ENCODE measurements around the gene MITF. TPM values are rescaled to one million over a fixed set of nuclear protein-coding genes. Genes with fewer than 3 reads are reported as not detected.

Gene MITF
- total RNA-seq, 1 donor from 2014 or later: 5.7 TPM

- H3K4me3 Mint-ChIP-seq (ENCODE audit: unreplicated experiment): no peak overlapping the region
- no peak overlapping the region for H3K27ac Mint-ChIP-seq (ENCODE audit: unreplicated experiment)
- no peak for DNase-seq (ENCODE audit: low spot score)
- H3K27me3 Mint-ChIP-seq (ENCODE audit: low read depth): no peaks in the 10 kb centered on the region
- TF ChIP-seq, protein P1, sequence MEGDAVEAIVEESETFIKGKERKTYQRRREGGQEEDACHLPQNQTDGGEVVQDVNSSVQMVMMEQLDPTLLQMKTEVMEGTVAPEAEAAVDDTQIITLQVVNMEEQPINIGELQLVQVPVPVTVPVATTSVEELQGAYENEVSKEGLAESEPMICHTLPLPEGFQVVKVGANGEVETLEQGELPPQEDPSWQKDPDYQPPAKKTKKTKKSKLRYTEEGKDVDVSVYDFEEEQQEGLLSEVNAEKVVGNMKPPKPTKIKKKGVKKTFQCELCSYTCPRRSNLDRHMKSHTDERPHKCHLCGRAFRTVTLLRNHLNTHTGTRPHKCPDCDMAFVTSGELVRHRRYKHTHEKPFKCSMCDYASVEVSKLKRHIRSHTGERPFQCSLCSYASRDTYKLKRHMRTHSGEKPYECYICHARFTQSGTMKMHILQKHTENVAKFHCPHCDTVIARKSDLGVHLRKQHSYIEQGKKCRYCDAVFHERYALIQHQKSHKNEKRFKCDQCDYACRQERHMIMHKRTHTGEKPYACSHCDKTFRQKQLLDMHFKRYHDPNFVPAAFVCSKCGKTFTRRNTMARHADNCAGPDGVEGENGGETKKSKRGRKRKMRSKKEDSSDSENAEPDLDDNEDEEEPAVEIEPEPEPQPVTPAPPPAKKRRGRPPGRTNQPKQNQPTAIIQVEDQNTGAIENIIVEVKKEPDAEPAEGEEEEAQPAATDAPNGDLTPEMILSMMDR (IDR thresholded peaks at IDR 0.05): no peak
- peaks cover 2% of the 10 kb centered on the region for H3K36me3 Mint-ChIP-seq (ENCODE audit: low read depth)
- H3K9me3 Mint-ChIP-seq (ENCODE audit: low read depth): peaks cover 11% of the 10 kb centered on the region
- no peaks in the 10 kb centered on the region for H3K4me1 Mint-ChIP-seq (ENCODE audit: low read depth)
Observed at GRCh38 chr3:69696367-69696766, 42.9 kb upstream of the MITF start.

- Mint-ChIP-seq H3K27me3 (ENCODE audit: low read depth) (no peaks in the 10 kb centered on the region), H3K4me3 (ENCODE audit: unreplicated experiment) (no peak overlapping the region), H3K27ac (ENCODE audit: unreplicated experiment) (no peak overlapping the region), H3K4me1 (ENCODE audit: low read depth) (no peaks in the 10 kb centered on the region), H3K36me3 (ENCODE audit: low read depth) (peaks cover 2% of the 10 kb centered on the region), H3K9me3 (ENCODE audit: low read depth) (peaks cover 20% of the 10 kb centered on the region)
- TF ChIP-seq, protein P1 (IDR thresholded peaks at IDR 0.05): no peak
- no peak for DNase-seq (ENCODE audit: low spot score)
Observed at GRCh38 chr3:69697381-69697780, 41.9 kb upstream of the MITF start.

GRCh38 chr3:69698728-69699127, 40.5 kb upstream of the MITF start:
- Mint-ChIP-seq H3K4me3 (ENCODE audit: unreplicated experiment) (no peak overlapping the region), H3K4me1 (ENCODE audit: low read depth) (no peaks in the 10 kb centered on the region), H3K27ac (ENCODE audit: unreplicated experiment) (no peak overlapping the region), H3K9me3 (ENCODE audit: low read depth) (peaks cover 27% of the 10 kb centered on the region), H3K27me3 (ENCODE audit: low read depth) (no peaks in the 10 kb centered on the region), H3K36me3 (ENCODE audit: low read depth) (peaks cover 2% of the 10 kb centered on the region)
- TF ChIP-seq, protein P1 (IDR thresholded peaks at IDR 0.05): no peak
- no peak for DNase-seq (ENCODE audit: low spot score)

- no peaks in the 10 kb centered on the region for H3K27me3 Mint-ChIP-seq (ENCODE audit: low read depth)
- H3K9me3 Mint-ChIP-seq (ENCODE audit: low read depth): peaks cover 27% of the 10 kb centered on the region
- no peak overlapping the region for H3K4me3 Mint-ChIP-seq (ENCODE audit: unreplicated experiment)
- no peaks in the 10 kb centered on the region for H3K4me1 Mint-ChIP-seq (ENCODE audit: low read depth)
- no peak overlapping the region for H3K27ac Mint-ChIP-seq (ENCODE audit: unreplicated experiment)
- DNase-seq (ENCODE audit: low spot score): no peak
- TF ChIP-seq, protein P1 (IDR thresholded peaks at IDR 0.05): no peak
- H3K36me3 Mint-ChIP-seq (ENCODE audit: low read depth): peaks cover 2% of the 10 kb centered on the region
Observed at GRCh38 chr3:69699183-69699582, 40.1 kb upstream of the MITF start.

GRCh38 chr3:69700949-69701348, 38.3 kb upstream of the MITF start:
- Mint-ChIP-seq H3K27ac (ENCODE audit: unreplicated experiment) (no peak overlapping the region), H3K9me3 (ENCODE audit: low read depth) (peaks cover 27% of the 10 kb centered on the region), H3K4me1 (ENCODE audit: low read depth) (no peaks in the 10 kb centered on the region), H3K4me3 (ENCODE audit: unreplicated experiment) (no peak overlapping the region), H3K36me3 (ENCODE audit: low read depth) (peaks cover 2% of the 10 kb centered on the region), H3K27me3 (ENCODE audit: low read depth) (no peaks in the 10 kb centered on the region)
- no peak for DNase-seq (ENCODE audit: low spot score)
- TF ChIP-seq, protein P1 (IDR thresholded peaks at IDR 0.05): no peak
